Panc1 (cell line): Measurements from ENCODE around the gene PRKG1. TPM values are rescaled to one million over a fixed set of nuclear protein-coding genes. Genes with fewer than 3 reads are reported as not detected.

Experiments
- ATAC-seq: fragments of 200-7000 bp; cut with Tn5 transposase; 2 replicates; pipeline ENCODE4 v1.9.1; 2020; ENCODE audit warnings: mild to moderate bottlenecking, moderate library complexity
- BruUV-seq: library from RNA; stranded (reverse); fragments of 400-500 nt; replicated peaks from 2 replicates; lab custom pipeline; 2021; lab: Mats Ljungman, UMichigan
- CTCF ChIA-PET: fragments of 300-600 bp; sonication (Branson Sonifier 250); formaldehyde crosslinking; loops from one replicate; lab custom pipeline; 2022; ENCODE audit warnings: antibody characterized with exemption; lab: Charles Lee
- POLR2A ChIA-PET: fragments of 300-600 bp; sonication (Branson Sonifier 250); formaldehyde crosslinking; loops from one replicate; lab custom pipeline; 2022; ENCODE audit warnings: antibody characterized with exemption; lab: Charles Lee
- DNase-seq: peaks from one replicate; pipeline ENCODE4 v3.0.0-alpha.2; 2010; ENCODE audit warnings: low read depth, low spot score
- H3K27ac ChIP-seq: 2 replicates; pipeline ENCODE4 v1.5.1; 2011; ENCODE audit warnings: mild to moderate bottlenecking, low read length, inconsistent platforms
- H3K27me3 ChIP-seq: fragments of 200-500 bp; sonication (Bioruptor generic); 2 replicates; pipeline ENCODE4 v1.6.0; 2014; ENCODE audit warnings: low read length, inconsistent platforms; ENCODE audit not compliant: control insufficient read depth, insufficient read depth
- H3K36me3 ChIP-seq: fragments of 200-500 bp; sonication (Bioruptor generic); 2 replicates; pipeline ENCODE4 v1.5.1; 2014; ENCODE audit warnings: inconsistent platforms, mild to moderate bottlenecking, low read length, moderate library complexity; ENCODE audit not compliant: control insufficient read depth, insufficient read depth
- H3K4me1 ChIP-seq: 2 replicates; pipeline ENCODE4 v1.5.1; 2011; ENCODE audit warnings: inconsistent platforms, mild to moderate bottlenecking, low read length, moderate library complexity; ENCODE audit not compliant: control insufficient read depth, insufficient read depth
- H3K4me3 ChIP-seq, 2 experiments: 2 replicates each; pipeline ENCODE4 v1.5.1; 2011 to 2012; ENCODE audit warnings: low read depth in 2 of 2, low read length in 2 of 2, mild to moderate bottlenecking in 2 of 2, inconsistent platforms in 1 of 2, moderate library complexity in 1 of 2
- H3K9me3 ChIP-seq: fragments of 200-500 bp; sonication (Bioruptor generic); 2 replicates; pipeline ENCODE4 v1.5.1; 2014; ENCODE audit warnings: low read depth, mild to moderate bottlenecking, inconsistent platforms, low read length, moderate library complexity; ENCODE audit not compliant: control insufficient read depth, insufficient read depth
- CTCF ChIP-seq: fragments of 450-650 bp; IDR thresholded peaks from 2 replicates; pipeline ENCODE4 v1.5.1; 2017; ENCODE audit warnings: mild to moderate bottlenecking
- POLR2AphosphoS5 ChIP-seq: IDR thresholded peaks from 2 replicates; pipeline ENCODE4 v1.6.1; 2012; ENCODE audit warnings: mild to moderate bottlenecking, low read depth, low read length, moderate library complexity
- REST ChIP-seq, 2 experiments: IDR thresholded peaks; 2 replicates each; pipeline ENCODE4 v1.6.1; 2011 to 2012; ENCODE audit warnings: low read depth in 2 of 2, control low read depth in 1 of 2, low read length in 1 of 2, mild to moderate bottlenecking in 1 of 2, moderate library complexity in 1 of 2; ENCODE audit not compliant: insufficient read depth in 1 of 2
- SIN3A ChIP-seq: IDR thresholded peaks from 2 replicates; pipeline ENCODE4 v1.6.1; 2012; ENCODE audit warnings: low read depth, mild to moderate bottlenecking, low read length, moderate library complexity, borderline replicate concordance; ENCODE audit not compliant: insufficient read depth
- TCF7L2 ChIP-seq: IDR thresholded peaks from 2 replicates; pipeline ENCODE4 v1.6.1; 2011; ENCODE audit warnings: mild to moderate bottlenecking, low read depth, low read length, inconsistent platforms
- in situ Hi-C: cut with HindIII; loops from 2 replicates; pipeline ENCODE4 v1.10.0; 2016; ENCODE audit warnings: low sequenced_read_pairs, low pct_unique_long_range_greater_than_20kb
- intact Hi-C: fragments of 100-400 bp; cut with micrococcal nuclease; formaldehyde crosslinking; loops from one replicate; pipeline ENCODE4 v1.10.0; 2022; ENCODE audit not compliant: unreplicated experiment
- total RNA-seq: library from RNA; stranded (reverse); gene quantifications from one replicate; pipeline ENCODE4 v1.2.1, GENCODE V29; 2021; ENCODE audit not compliant: unreplicated experiment

PRKG1 gene
- total RNA-seq, 1 experiment from 2014 or later = 0.92 TPM

- no peak for TF ChIP-seq POLR2AphosphoS5
- TF ChIP-seq REST (IDR thresholded peaks at IDR 0.05; ENCODE audit: insufficient read depth in 1 of 2, low read depth in 2 of 2, low read length in 1 of 2) = no peak
- no peak for TF ChIP-seq CTCF
- TF ChIP-seq TCF7L2 = no peak
- TF ChIP-seq SIN3A = no peak
- Histone ChIP-seq H3K9me3 (no peaks in the 10 kb centered on the region), H3K27me3 (no peaks in the 10 kb centered on the region), H3K4me1 (no peaks in the 10 kb centered on the region), H3K27ac (no peak overlapping the region), H3K36me3 (no peaks in the 10 kb centered on the region), H3K4me3 (no peak overlapping the region)
- intact Hi-C loops = no loop called here
- ChIA-PET POLR2A (interaction anchor here (0.6 to 0.7 kb wide), 2 partner anchors 166 to 890 kb away, joined by 4 to 5 read pairs; no protein-coding TSS in a partner anchor), CTCF (interaction anchor here (0.6 to 0.7 kb wide), 2 partner anchors 13 to 684 kb away, joined by 5 read pairs; no protein-coding TSS in a partner anchor)
- in situ Hi-C loops = no loop called here
- ATAC-seq (no peak), DNase-seq (no peak)
- no TSS peak for BruUV-seq
Observed at GRCh38 chr10:51691135-51691534, 616.8 kb downstream of the PRKG1 start.

- in situ Hi-C loops = no loop called here
- ATAC-seq = no peak
- intact Hi-C loops = no loop called here
- Histone ChIP-seq H3K27me3 (no peaks in the 10 kb centered on the region), H3K4me3 (no peak overlapping the region), H3K9me3 (no peaks in the 10 kb centered on the region), H3K27ac (no peak overlapping the region), H3K36me3 (peaks cover 4% of the 10 kb centered on the region; the same call in 1 of the 2 replicates), H3K4me1 (peaks cover 13% of the 10 kb centered on the region)
- no peak for DNase-seq
- no TSS peak for BruUV-seq
- TF ChIP-seq CTCF = no peak
- no peak for TF ChIP-seq REST (IDR thresholded peaks at IDR 0.05; ENCODE audit: insufficient read depth in 1 of 2, low read depth in 2 of 2, low read length in 1 of 2)
- no peak for TF ChIP-seq POLR2AphosphoS5
- TF ChIP-seq TCF7L2 = no peak
- no peak for TF ChIP-seq SIN3A
- ChIA-PET CTCF (no interaction called here), POLR2A (no interaction called here)
Observed at GRCh38 chr10:51694086-51694768, 619.9 kb downstream of the PRKG1 start.
